ENCODE results near the gene BCL11A.

Gene BCL11A

GRCh38 chr2:60513996-60514395 is 39.5 kb downstream of the BCL11A start:
- in situ Hi-C loops (cut with MboI; ENCODE audit: low sequenced_read_pairs) = no loop called here

GRCh38 chr2:60513191-60513590 is 40.3 kb downstream of the BCL11A start:
- in situ Hi-C loops (cut with MboI; ENCODE audit: low sequenced_read_pairs) = no loop called here

- in situ Hi-C loops (cut with MboI; ENCODE audit: low sequenced_read_pairs) = no loop called here
Observed at GRCh38 chr2:60512641-60513040, 40.8 kb downstream of the BCL11A start.

GRCh38 chr2:60512062-60512622 is 41.3 kb downstream of the BCL11A start:
- in situ Hi-C loops (cut with MboI; ENCODE audit: low sequenced_read_pairs) = no loop called here

GRCh38 chr2:60510713-60511112 is 42.7 kb downstream of the BCL11A start:
- in situ Hi-C loops (cut with MboI; ENCODE audit: low sequenced_read_pairs) = no loop called here

GRCh38 chr2:60509066-60509465 is 44.4 kb downstream of the BCL11A start:
- in situ Hi-C loops (cut with MboI; ENCODE audit: low sequenced_read_pairs) = no loop called here

GRCh38 chr2:60508339-60508917 is 45.0 kb downstream of the BCL11A start:
- in situ Hi-C loops (cut with MboI; ENCODE audit: low sequenced_read_pairs) = no loop called here

- in situ Hi-C loops (cut with MboI; ENCODE audit: low sequenced_read_pairs) = no loop called here
Observed at GRCh38 chr2:60507211-60507965, 46.1 kb downstream of the BCL11A start.

- in situ Hi-C loops (cut with MboI; ENCODE audit: low sequenced_read_pairs) = no loop called here
Observed at GRCh38 chr2:60505880-60506260, 47.6 kb downstream of the BCL11A start.

- in situ Hi-C loops (cut with MboI; ENCODE audit: low sequenced_read_pairs) = no loop called here
Observed at GRCh38 chr2:60505240-60505879, 48.1 kb downstream of the BCL11A start.

- in situ Hi-C loops (cut with MboI; ENCODE audit: low sequenced_read_pairs) = no loop called here
Observed at GRCh38 chr2:60504049-60504448, 49.4 kb downstream of the BCL11A start.

GRCh38 chr2:60502144-60502543 is 51.3 kb downstream of the BCL11A start:
- in situ Hi-C loops (cut with MboI; ENCODE audit: low sequenced_read_pairs) = no loop called here

- in situ Hi-C loops (cut with MboI; ENCODE audit: low sequenced_read_pairs) = no loop called here
Observed at GRCh38 chr2:60500861-60501260, 52.6 kb downstream of the BCL11A start.

- in situ Hi-C loops (cut with MboI; ENCODE audit: low sequenced_read_pairs) = no loop called here
Observed at GRCh38 chr2:60499651-60500265, 53.7 kb downstream of the BCL11A start.

GRCh38 chr2:60498816-60499429 is 54.5 kb downstream of the BCL11A start:
- in situ Hi-C loops (cut with MboI; ENCODE audit: low sequenced_read_pairs) = no loop called here

- in situ Hi-C loops (cut with MboI; ENCODE audit: low sequenced_read_pairs) = no loop called here
Observed at GRCh38 chr2:60498127-60498815, 55.2 kb downstream of the BCL11A start.

GRCh38 chr2:60497500-60497899 is 56.0 kb downstream of the BCL11A start:
- in situ Hi-C loops (cut with MboI; ENCODE audit: low sequenced_read_pairs) = no loop called here

GRCh38 chr2:60496956-60497355 is 56.5 kb downstream of the BCL11A start:
- in situ Hi-C loops (cut with MboI; ENCODE audit: low sequenced_read_pairs) = no loop called here

GRCh38 chr2:60496475-60496874 is 57.0 kb downstream of the BCL11A start:
- in situ Hi-C loops (cut with MboI; ENCODE audit: low sequenced_read_pairs) = no loop called here

- in situ Hi-C loops (cut with MboI; ENCODE audit: low sequenced_read_pairs) = no loop called here
Observed at GRCh38 chr2:60495041-60495625, 58.3 kb downstream of the BCL11A start.

All from HL-60/S4 treated with phorbol 12-myristate 13-acetate at 8.2 ng/mL for 4 days and 3 days (cell line).